LHCN-M2 (cell line): ENCODE data around the gene SLK. TPM values are rescaled to one million over a fixed set of nuclear protein-coding genes. Genes with fewer than 3 reads are reported as not detected.

Experiments
- DNase-seq: peaks from one replicate; pipeline ENCODE4 v3.0.0-alpha.2; 2012; ENCODE audit warnings: low read depth
- total RNA-seq: library from RNA; depleted of rRNA; stranded (reverse); fragments of >200 nt; gene quantifications from 2 replicates; pipeline ENCODE4 v1.2.3, GENCODE V29; 2014

SLK gene
- total RNA-seq, 1 experiment from 2014 or later: 51.4 TPM

DNA sequence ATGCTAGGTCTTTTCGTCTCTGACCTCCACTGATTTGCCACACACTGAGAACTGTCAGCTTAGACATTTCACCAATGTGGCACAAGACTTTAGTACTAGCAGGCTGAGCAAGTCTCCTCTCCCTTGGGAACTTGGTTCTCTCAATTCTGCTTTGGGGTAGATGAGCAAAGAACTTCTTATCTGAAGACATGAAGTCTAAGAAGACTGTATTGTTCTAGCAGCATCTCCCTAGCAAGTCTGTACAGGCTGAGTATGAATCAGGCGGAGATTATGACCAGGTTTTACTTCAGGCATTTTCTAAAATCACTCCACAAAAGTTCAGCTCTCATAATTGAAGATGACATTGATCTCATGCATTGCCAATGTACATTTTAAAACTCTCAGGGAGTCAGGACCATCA lies 25.1 kb upstream of the SLK start:
- no peak for DNase-seq

DNA sequence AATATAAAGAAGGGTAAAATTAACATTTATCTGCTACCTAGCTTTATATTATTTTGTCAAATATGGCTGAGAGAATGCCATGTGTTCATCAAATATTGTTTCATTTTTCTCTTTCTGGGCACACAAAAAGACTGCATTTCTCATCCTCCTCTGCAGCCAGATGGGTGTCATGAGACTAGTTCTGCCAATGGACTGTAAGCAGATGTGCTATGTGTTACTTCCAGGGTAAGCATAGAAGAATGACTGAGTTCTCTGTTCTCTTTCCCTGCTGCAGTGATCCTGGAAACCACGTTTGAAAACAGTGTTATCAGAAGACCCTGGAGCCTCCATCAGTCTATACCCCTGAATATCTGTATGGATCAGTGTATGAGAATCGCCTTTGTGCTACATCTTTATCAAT lies 24.1 kb upstream of the SLK start:
- no peak for DNase-seq

DNA sequence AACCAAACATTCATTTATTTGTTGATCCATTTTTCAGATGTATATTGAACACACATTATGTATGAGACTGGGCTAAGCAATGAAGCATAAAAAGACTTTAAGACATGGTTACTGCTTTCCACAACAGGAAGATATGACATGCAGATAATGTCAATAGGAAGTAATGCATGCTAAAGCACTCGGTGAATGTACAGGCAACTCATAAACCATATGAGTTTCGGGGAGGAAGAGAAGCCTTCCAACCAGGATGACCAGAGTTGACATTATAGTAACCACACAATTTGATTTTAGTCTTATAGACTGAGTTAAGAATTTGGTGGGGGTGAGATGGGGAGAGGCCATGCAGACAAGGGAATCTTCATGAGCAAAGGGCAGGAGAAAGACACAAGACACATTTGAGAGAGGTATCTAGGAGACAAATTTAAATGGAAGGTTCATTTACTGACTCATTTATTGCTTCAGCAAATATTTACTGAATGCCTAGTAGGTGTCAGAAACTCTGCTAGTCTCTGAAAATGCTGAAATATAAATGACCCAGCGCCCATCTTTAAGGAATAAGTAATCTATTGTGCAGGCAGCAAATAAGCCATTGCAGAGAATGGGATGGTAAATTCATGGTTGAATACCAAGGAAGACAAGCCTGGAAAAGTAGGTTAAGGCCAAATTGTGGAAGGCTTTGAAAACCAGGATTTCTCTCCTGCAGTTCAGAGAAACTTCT lies 19.0 kb upstream of the SLK start:
- no peak for DNase-seq

DNA sequence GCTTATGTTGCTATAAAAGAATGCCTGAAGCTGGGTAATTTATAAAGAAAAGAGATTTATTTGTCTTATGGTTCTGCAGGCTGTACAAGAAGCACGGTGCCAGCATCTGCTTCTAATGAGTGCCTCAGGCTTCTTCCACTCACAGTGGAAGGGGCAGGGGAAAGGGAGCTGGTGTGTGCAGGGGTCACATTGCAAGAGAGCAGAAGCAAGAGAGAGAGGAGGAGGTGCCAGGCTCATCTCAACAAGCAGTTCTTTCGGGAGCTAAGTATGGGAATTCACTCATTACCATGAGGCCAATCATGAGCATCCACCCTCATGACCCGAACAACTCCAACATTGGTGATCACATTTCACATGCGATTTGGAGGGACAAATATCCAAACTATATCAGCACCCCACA lies 17.2 kb upstream of the SLK start:
- DNase-seq: no peak

DNA sequence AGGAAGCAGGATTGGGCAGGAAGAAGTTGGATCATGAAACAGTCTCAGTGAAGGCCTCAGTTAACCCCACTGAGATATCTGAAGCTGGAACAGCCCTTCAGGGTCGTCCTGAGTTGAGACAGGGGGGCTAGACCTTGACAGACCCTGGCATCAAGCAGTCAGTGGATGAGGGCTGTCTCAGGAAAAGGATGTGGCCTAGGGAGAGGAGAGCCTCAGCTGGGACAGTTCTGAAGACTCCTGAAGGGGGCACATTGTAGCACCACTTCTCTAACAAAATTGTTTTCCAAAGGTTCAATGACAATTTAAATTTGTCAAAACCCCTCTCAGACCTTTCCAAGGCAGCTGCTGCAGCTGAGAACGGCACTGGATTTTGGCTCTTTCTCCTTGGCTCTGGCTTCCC lies 15.8 kb upstream of the SLK start:
- no peak for DNase-seq

DNA sequence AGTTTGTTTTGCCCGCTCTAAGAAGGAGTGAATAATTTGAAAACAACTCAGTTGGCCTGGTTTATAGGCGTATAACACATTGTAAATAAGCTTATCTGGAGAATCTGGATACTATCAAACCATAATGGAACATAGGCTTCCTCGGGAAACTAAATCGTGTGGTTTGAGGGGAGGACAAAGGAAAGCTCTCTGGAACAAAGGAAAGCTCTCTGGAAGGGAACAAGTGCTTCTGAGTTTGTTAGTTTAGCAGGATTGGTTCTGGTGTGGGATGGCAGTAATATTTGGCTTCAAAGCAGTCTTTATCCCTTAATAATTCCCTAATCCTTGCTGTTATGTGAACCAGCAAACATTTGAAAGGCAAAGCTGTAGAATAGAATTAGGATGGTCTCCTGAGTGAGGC lies 15.0 kb upstream of the SLK start:
- no peak for DNase-seq

DNA sequence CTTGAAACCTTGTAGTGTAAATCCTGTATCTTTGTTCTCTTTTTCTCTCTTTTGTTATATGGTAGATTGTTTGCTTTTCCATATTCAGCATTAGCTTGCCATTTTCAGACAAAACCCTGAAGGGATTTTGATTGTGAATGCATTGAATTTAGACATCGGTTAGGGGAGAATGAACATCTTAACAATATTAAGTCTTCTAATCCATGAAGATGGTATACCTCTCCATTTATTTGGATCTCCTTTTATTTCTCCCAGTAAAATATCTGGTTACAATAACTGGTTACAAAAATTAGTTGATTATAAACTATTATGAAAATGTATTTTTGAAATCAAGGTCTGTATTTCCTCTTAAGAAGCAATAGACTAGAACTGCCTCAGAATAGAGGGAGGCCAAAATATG lies 12.4 kb upstream of the SLK start:
- no peak for DNase-seq

DNA sequence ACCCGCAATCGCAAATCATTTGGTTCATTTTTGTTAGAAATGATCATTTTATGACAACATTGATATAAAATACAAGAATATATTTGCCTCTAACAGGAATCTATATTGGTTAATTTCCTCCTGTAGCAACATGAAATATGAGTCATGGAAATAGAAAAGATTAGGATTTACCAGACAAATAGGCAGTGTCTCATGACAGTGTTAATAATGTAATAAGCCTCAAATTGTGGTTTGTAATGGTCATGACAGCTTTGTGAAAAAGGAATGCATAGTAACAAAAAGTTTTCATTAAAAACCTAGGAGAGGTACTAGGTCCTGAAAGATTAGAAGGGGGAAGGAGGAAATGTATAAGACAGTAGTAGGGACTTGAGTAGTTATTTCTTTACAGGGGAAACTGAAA lies 7.9 kb upstream of the SLK start:
- DNase-seq: peak; percentile 17

DNA sequence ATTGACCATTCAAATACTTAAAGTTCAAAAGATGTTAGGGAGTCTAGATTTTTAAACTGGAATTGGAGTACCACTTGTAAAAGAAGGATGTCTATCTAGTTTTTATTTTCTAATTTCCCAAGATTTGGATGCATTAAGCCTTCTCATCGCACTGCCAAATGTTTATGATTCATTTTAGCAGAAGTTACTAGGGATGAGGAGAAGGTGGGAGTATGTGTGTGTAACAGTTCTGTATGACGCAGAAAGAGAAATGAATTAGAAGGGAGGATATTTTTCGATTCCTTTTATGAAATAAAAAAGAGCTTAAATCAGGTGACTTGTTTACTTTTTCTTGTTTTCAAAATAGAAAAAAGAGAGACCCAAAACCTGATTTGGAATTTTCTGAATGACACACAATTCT lies 6.8 kb upstream of the SLK start:
- DNase-seq: no peak

DNA sequence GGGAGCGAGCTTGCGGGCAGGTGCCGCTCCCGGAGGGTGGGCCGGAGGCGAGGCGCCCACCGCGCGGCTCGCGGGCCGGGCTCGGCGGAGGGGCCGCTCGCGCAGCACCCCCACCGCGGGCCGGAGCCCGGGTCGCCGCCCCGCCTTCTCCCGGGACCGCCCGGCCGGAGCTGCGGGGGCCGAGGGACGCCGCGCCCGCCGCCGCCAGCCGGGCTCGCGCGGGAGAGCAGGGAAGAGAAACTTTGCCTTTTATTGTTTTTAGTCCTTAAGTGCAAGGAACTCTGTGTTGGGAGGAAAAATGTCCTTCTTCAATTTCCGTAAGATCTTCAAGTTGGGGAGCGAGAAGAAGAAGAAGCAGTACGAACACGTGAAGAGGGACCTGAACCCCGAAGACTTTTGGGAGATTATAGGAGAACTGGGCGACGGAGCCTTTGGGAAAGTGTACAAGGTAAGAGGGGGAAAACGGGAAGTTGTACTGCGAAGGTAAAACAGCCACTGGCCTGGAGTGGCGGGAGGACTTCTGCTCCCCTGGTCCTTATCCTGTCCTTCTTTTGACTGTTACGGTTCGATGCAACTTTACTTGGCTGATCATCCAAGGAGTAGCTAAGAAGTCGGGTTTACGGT lies 620 bp downstream of the SLK start:
- DNase-seq: peak; percentile 26

DNA sequence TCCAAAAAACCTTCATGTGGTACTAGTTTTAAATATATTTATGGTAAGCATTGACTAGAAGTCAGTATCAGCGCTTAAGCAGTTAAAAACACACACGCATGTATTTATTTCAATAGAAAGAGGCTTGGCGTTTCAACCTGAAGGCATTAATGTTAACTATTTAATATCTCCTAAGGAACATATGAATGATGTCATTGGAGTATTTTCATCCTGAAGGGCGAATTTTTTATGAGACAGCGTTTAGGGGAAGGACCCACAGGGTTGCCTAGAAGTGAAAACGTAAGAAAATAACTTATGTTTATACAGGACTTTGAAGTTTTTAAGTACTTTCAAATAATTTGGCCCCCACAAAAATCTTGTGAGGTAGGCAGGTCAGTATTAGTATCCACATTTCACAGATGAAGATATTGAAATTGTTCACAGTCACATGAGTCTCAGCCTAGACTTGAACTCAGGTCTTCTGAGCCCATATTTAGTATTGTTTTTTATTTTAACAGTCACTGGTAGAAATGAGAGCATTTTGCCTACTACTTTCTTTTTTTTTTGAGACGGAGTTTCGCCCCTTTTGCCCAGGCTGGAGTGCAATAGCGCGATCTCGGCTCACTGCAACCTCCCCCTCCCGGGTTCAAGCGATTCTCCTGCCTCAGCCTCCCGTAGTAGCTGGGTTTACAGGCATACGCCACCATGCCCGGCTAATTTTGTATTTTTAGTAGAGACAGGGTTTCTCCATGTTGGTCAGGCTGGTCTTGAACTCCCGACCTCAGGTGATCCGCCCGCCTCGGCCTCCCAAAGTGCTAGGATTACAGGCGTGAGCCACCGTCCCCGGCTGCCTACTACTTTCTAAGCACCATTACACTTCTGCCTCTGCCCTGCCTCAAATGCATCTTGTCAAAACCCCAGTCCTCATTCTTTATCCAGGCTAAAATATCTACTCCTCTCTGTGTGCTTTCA lies 1.8 kb downstream of the SLK start:
- no peak for DNase-seq

DNA sequence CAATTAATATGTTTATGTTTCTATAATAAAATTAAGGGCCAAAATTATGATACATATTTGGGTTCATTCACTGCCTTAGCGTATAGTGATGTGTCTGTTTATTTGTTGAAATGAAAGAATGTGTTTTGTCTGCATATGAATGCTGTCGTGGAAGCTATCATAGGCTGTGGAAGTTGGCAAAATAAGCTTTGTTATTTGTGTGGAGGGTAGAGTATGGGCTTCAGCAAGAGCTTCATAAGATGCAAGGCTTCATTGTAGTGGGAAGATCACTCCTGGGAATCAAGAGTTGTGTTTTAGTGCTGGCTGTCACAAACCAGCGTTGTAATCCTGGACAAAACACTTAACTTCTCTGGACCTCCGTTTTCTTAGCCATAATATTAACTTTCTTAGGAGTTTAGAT lies 2.5 kb downstream of the SLK start:
- no peak for DNase-seq

DNA sequence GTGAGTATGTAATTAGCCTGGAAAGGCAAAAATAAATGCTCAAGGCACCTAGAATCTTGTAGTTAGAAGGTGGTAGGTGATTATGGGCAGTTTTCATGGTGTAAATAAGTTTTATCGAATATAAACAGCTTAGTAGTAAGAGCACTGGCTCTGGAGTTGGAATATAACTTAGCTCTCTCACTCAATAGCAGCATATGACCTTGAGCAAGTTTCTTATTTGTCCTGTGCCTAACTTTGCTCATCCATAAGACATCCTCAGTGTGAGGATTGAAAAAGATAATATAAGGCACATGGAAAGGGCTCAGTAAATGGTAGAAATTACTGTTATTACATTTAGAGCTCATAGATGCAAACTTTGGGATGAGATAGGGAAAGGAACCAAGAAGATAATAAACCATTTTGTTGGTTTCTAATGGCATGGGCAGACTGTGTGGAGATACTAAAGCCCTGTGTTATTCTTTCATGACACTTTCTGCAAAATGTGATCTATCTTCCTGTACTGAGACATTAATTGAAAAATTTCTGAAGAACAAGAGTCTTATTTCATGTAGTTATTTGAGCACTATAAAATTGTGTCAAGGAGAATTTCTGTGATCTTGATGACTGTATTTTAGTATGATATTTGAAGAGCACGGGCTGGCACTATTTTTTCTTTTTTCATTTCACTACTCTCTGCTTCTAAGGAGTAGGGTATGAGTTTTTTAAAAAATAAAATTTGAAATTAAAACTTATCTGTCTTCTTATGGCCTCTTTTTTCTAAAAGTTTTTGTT lies 3.1 kb downstream of the SLK start:
- DNase-seq: no peak

DNA sequence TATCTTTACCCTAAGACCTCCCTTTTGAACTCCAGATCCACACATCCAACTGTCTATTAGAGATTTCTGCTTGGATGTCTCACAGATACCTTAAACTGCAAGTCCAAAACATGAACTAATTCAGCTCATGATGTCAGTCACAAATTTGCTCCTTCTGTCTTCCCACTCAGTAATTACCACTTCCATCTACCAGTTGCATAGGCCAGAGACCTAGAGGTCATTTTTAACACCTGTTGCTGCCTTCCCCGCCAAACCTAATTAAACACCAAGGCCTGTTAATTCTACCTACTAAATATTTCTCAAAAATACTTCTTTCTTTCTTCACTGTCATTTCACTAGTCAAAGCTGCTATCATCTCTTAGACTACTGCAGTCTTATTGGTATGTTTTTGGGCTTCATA lies 8.2 kb downstream of the SLK start:
- DNase-seq: no peak

DNA sequence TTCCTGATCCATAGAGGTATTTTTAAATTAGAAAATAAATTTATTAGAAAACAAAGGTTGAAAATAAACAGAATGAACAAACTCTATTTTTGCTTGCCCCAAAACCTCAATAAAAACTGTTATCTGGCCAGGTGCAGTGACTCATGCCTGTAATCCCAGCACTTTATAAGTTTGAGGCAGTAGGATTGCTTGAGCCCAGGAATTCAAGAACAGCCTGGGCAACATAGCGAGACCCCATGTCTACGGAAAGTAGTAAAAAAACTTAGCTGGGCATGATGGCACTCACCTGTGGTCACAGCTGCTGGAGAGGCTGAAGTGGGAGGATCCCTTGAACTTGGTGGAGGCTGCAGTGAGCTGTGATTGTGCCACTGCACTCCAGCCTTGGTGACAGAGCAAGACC lies 10.3 kb downstream of the SLK start:
- no peak for DNase-seq

DNA sequence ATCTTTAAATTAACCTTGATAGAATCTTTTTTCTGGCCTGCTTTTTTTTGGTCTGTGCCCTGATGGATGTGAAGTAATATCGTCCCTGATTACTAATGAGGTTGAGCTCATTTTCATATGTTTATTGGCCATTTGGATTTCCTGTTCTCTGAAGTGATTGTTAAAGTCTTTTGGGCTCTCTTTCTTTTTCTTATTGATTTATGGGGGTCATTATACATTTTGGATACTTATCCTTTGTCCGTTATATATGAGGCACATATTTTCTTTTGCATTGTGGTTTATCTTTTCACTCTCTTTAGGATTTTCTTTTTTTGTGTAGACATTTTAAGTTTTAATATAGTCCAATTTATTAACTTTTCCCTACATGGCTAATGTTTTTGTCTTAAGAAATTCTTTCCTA lies 12.6 kb downstream of the SLK start:
- no peak for DNase-seq

DNA sequence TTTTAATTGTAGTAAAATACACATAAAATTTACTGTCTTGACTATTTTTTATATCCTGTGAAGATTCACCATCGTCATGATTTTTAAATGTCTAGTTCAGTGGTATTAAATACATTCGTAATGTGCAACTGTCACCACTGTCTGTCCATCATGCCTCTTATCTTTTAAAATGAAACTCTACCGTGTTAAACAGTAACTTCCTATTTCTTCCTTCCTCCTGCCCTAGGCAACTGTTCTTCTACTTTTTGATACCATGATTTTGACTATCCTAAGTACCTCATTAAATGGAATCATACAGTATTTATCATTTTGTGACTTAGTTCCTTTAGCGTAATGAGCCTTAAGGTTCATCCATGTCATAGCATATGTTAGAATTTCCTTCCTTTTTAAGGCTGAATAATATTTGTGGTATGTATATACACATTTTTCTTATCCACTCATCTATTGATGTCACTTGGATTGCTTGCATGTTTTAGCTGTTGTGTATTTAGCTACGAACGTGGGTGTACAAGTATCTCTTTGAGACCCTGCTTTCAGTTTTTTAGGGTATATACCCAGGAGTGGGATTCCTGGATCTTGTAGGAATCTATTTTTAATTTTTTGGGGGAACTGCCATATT lies 13.5 kb downstream of the SLK start:
- no peak for DNase-seq

DNA sequence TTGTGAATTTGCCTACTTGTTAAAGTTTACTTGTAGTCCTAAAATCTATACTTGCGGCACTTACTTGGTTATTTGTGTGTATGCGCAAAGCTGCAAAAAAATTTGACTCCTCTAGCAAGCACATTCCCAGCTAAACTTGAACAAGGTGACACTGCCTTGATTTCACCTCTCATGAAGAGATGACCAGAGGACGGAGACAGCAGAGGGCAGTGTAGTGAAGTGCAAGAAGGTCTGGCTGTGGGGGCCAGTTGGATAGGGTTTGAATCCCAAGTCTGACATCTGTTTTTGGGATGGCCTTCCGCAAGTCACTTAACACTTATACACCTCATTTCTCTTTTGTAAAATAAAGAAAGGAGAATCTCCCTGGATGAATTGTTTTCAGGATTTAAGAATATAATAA lies 15.7 kb downstream of the SLK start:
- DNase-seq: no peak

DNA sequence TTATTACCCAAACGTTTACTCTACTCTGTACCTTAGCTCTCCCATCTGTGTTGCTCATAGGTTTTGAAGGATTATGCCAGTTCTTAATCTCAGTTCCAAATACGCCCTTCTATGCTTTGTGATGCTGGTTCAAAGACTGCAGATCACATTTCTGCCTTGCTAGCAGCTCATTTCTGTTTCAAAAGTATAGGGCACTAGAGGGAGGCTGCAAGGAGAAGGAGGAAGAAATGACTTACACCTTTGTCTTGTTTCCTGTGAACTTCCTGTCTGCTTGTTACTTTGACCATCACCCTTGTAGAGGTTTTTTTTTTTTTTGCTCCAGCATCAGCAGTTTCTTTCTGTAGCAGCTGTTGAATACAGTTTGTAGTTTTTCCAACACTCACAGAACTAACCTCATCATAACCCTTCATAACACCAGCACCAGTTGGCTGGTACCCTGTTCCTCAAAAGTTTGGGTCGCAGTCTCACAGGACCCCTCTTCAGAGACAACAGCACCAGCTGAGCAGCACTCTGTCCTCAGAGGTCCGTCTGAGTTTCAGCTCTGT lies 16.5 kb downstream of the SLK start:
- peak; percentile 35 for DNase-seq

DNA sequence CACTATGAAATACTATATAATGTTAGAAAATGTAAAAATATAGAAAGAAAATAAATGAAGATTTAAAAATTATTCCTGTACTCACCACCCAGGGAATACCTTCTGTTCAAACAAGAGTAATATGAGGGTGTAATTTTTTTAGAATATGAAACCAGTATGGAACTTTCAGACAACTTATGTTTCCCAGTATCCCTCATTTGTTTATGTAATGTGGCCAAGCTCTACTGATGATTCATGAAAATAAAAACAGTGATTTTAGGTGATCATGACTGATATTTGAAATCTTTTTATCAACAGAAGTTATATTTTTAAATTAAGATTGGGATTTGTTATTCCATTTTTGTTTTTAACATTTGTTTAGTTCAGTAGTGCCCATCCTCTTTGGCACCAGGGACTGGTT lies 18.8 kb downstream of the SLK start:
- DNase-seq: peak; percentile 34

DNA sequence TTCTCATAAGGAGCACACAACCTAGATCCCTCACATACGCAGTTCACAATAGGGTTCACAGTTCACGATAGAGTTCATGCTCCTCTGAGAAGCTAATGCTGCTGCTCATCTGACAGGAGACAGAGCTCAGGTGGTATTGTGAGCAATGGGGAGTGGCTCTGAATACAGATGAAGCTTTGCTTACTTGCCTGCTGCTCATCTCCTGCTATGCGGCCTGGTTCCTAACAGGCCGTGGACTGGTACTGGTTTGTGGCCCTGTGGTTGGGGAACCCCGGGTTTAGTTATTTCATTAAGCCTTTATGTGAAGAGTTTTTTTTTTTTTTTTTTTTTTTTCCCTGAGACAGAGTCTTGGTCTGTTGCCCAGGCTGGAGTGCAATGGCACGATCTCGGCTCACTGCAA lies 19.4 kb downstream of the SLK start:
- no peak for DNase-seq
